Caco-2 (cell line): ENCODE measurements around the gene HABP2. TPM values are rescaled to one million over a fixed set of nuclear protein-coding genes. Genes with fewer than 3 reads are reported as not detected.

Experiments used
- BruUV-seq: library from RNA; stranded (reverse); fragments of 400-500 nt; replicated peaks from 2 replicates; lab custom pipeline; 2021; lab: Mats Ljungman, UMichigan
- CTCF ChIA-PET: fragments of 300-600 bp; sonication (Branson Sonifier 250); formaldehyde crosslinking; loops from one replicate; lab custom pipeline; 2022; ENCODE audit warnings: antibody characterized with exemption; lab: Charles Lee
- POLR2A ChIA-PET: fragments of 300-600 bp; sonication (Branson Sonifier 250); formaldehyde crosslinking; loops from one replicate; lab custom pipeline; 2022; ENCODE audit warnings: antibody characterized with exemption; lab: Charles Lee
- DNase-seq, 2 experiments: peaks; one replicate each; pipeline versions ENCODE4 v3.0.0 to v3.0.0-alpha.2; 2020 to 2022
- H3K27me3 ChIP-seq: replicated peaks from 2 replicates; pipeline ENCODE4 v1.6.0; 2011; ENCODE audit warnings: low read length; ENCODE audit not compliant: control insufficient read depth, insufficient read depth
- H3K36me3 ChIP-seq: 2 replicates; pipeline ENCODE4 v1.5.1; 2011; ENCODE audit warnings: low read length; ENCODE audit not compliant: control insufficient read depth, insufficient read depth
- H3K4me1 ChIP-seq: fragments of 250-450 bp; sonication (Bioruptor Pico); 2 replicates; pipeline ENCODE4 v1.5.1; 2020; ENCODE audit warnings: mild to moderate bottlenecking
- H3K4me3 ChIP-seq: 2 replicates; pipeline ENCODE4 v1.5.1; 2011; ENCODE audit warnings: low read depth, mild to moderate bottlenecking, control low read depth, low read length
- H3K9me3 ChIP-seq: fragments of 250-450 bp; sonication (Bioruptor Pico); 2 replicates; pipeline ENCODE4 v1.5.1; 2020; ENCODE audit warnings: mild to moderate bottlenecking, moderate library complexity
- H3K27ac Mint-ChIP-seq: one replicate; pipeline ENCODE4 v1.8.0; 2022; ENCODE audit warnings: mixed read lengths; ENCODE audit not compliant: unreplicated experiment
- H3K27me3 Mint-ChIP-seq: one replicate; pipeline ENCODE4 v1.8.0; 2022; ENCODE audit warnings: mixed read lengths; ENCODE audit not compliant: insufficient read depth, unreplicated experiment
- H3K36me3 Mint-ChIP-seq: one replicate; pipeline ENCODE4 v1.8.0; 2022; ENCODE audit warnings: mild to moderate bottlenecking, mixed read lengths; ENCODE audit not compliant: insufficient read depth, unreplicated experiment
- H3K4me1 Mint-ChIP-seq: one replicate; pipeline ENCODE4 v1.8.0; 2022; ENCODE audit warnings: low read depth, mixed read lengths; ENCODE audit not compliant: unreplicated experiment
- H3K4me3 Mint-ChIP-seq: one replicate; pipeline ENCODE4 v1.8.0; 2022; ENCODE audit warnings: mild to moderate bottlenecking, moderate library complexity, mixed read lengths; ENCODE audit not compliant: unreplicated experiment
- H3K9me3 Mint-ChIP-seq: one replicate; pipeline ENCODE4 v1.8.0; 2022; ENCODE audit warnings: mixed read lengths; ENCODE audit not compliant: unreplicated experiment
- intact Hi-C: fragments of 100-400 bp; cut with micrococcal nuclease; formaldehyde crosslinking; loops from one replicate; pipeline ENCODE4 v1.10.0; 2022; ENCODE audit not compliant: unreplicated experiment
- total RNA-seq: library from RNA; stranded (reverse); gene quantifications from 2 replicates; pipeline ENCODE4 v1.2.3, GENCODE V29; 2022
- TF ChIP-seq, protein P1 (sequence below), 2 experiments: fragments of 200-600 bp in 1 of 2; IDR thresholded peaks; 1 replicate in 1 of 2; 2 replicates in 1 of 2; pipeline versions ENCODE4 v1.5.1 to v1.8.0; 2011 to 2022; ENCODE audit warnings: antibody characterized with exemption in 1 of 2, control low read depth in 1 of 2, inconsistent platforms in 1 of 2, low read depth in 1 of 2, low read length in 1 of 2, mild to moderate bottlenecking in 1 of 2, moderate library complexity in 1 of 2; ENCODE audit not compliant: insufficient read depth in 1 of 2, severe bottlenecking in 1 of 2, unreplicated experiment in 1 of 2

The HABP2 gene
- total RNA-seq, 1 experiment from 2014 or later, result 21.0 TPM

DNA sequence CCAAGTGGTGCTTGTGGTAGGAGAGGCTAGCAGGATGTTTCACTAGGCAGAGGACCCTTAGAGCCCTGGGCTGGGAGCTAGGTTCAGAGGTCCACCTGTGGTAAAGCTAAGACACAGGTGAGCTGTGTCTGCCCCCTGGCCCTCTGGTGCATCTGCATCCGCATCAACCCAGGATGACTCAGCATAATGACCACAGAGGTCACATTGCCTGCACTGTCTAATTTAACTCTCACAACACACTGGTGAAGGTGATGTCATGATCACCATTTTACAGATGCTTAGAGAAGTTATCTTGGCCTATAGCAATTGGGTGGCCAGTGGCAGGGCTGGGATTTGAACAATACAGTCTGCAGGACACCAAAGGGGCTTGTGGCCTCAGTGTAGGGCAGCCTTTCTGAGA is 33.1 kb downstream of the HABP2 start:
- DNase-seq, result no peak
- no peaks in the 10 kb centered on the region for H3K9me3 ChIP-seq
- CTCF ChIA-PET, result no interaction called here

DNA sequence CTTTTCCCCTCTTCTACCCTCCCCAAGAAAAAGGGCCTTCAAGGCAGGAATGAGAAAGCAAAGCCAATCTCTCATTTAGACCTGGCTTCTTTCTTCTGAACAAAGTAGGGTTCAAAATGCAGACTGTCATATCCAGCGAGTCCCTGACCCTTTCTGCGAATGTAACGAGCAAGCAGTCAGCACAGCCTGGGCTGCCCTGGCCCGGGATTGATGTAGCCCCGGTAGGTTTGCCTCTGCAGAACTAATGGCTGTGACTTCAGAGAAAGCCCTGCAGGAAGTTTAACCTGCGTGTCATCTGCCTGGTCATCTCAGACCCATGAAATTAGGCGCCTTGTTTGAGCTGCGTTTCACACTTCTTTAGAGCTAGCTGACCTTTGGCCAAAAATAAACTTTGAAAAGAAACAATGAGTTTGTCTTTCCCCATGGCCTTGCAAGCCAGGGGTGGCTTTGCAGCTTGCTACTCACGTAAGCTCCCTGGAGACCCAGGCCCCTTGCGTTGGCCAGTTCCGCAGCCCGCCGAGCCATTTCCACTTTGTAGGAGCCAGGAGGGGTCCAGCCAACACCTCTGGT is 36.4 kb downstream of the HABP2 start:
- CTCF ChIA-PET, result no interaction called here
- Mint-ChIP-seq H3K9me3 (no peaks in the 10 kb centered on the region), H3K27me3 (no peaks in the 10 kb centered on the region), H3K36me3 (no peaks in the 10 kb centered on the region), H3K4me1 (peaks cover 7% of the 10 kb centered on the region), H3K27ac (no peak overlapping the region), H3K4me3 (no peak overlapping the region)
- peak in 1 of 2 experiments; percentile 20 for DNase-seq
- TSS peak; percentile 78 for BruUV-seq
- intact Hi-C loops, result no loop called here
- H3K36me3 ChIP-seq, result no peaks in the 10 kb centered on the region
- H3K4me1 ChIP-seq, result 0 out of 2 replicates have a peak, but pooled peaks cover 7% of the 10 kb centered on the region
- H3K4me3 ChIP-seq, result no peak overlapping the region
- no peaks in the 10 kb centered on the region for H3K9me3 ChIP-seq
- TF ChIP-seq, protein P1, sequence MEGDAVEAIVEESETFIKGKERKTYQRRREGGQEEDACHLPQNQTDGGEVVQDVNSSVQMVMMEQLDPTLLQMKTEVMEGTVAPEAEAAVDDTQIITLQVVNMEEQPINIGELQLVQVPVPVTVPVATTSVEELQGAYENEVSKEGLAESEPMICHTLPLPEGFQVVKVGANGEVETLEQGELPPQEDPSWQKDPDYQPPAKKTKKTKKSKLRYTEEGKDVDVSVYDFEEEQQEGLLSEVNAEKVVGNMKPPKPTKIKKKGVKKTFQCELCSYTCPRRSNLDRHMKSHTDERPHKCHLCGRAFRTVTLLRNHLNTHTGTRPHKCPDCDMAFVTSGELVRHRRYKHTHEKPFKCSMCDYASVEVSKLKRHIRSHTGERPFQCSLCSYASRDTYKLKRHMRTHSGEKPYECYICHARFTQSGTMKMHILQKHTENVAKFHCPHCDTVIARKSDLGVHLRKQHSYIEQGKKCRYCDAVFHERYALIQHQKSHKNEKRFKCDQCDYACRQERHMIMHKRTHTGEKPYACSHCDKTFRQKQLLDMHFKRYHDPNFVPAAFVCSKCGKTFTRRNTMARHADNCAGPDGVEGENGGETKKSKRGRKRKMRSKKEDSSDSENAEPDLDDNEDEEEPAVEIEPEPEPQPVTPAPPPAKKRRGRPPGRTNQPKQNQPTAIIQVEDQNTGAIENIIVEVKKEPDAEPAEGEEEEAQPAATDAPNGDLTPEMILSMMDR (IDR thresholded peaks at IDR 0.05; ENCODE audit: insufficient read depth in 1 of 2, low read depth in 1 of 2, low read length in 1 of 2, severe bottlenecking in 1 of 2, unreplicated experiment in 1 of 2), result no peak
- no peaks in the 10 kb centered on the region for H3K27me3 ChIP-seq
- POLR2A ChIA-PET, result no interaction called here

More for the DNA sequence above, 33.1 kb downstream of the HABP2 start:
- H3K4me3 Mint-ChIP-seq, result no peak overlapping the region
- no peak overlapping the region for H3K27ac Mint-ChIP-seq
- H3K4me1 ChIP-seq, result 0 out of 2 replicates have a peak, but pooled peaks cover 7% of the 10 kb centered on the region
- H3K9me3 Mint-ChIP-seq, result no peaks in the 10 kb centered on the region
- POLR2A ChIA-PET, result no interaction called here
- TF ChIP-seq, protein P1 (IDR thresholded peaks at IDR 0.05; ENCODE audit: insufficient read depth in 1 of 2, low read depth in 1 of 2, low read length in 1 of 2, severe bottlenecking in 1 of 2, unreplicated experiment in 1 of 2), result no peak
- intact Hi-C loops, result no loop called here
- no peaks in the 10 kb centered on the region for H3K27me3 ChIP-seq
- no peak overlapping the region for H3K4me3 ChIP-seq
- no TSS peak for BruUV-seq
- H3K36me3 Mint-ChIP-seq, result no peaks in the 10 kb centered on the region
- H3K27me3 Mint-ChIP-seq, result no peaks in the 10 kb centered on the region
- H3K36me3 ChIP-seq, result no peaks in the 10 kb centered on the region
- H3K4me1 Mint-ChIP-seq, result peaks cover 13% of the 10 kb centered on the region

DNA sequence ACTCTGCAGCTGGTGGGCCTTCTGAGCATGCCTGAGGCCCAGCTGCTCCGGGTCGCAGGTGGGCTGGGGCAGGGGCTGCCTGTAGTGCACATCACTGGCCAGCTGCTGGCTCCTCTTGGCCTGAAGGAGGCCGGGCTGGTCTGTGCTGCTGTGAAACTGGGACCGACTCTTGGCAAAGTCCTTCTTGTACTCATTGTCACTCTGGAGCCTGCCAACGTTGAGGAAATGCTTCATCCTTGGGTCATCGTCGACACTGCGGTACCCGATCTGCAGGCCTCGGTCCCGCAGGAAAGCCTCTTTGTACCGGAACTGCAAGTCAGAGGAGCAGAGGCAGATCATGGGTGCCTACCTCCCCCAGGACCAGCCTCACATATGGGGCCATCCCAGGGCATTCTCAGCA is 37.7 kb downstream of the HABP2 start:
- no TSS peak for BruUV-seq
- POLR2A ChIA-PET, result no interaction called here
- Histone ChIP-seq H3K36me3 (no peaks in the 10 kb centered on the region), H3K4me1 (0 out of 2 replicates have a peak, but pooled peaks cover 7% of the 10 kb centered on the region), H3K4me3 (no peak overlapping the region), H3K9me3 (no peaks in the 10 kb centered on the region), H3K27me3 (no peaks in the 10 kb centered on the region)
- no peaks in the 10 kb centered on the region for H3K27me3 Mint-ChIP-seq
- no peak overlapping the region for H3K4me3 Mint-ChIP-seq
- intact Hi-C loops, result no loop called here
- DNase-seq, result no peak
- CTCF ChIA-PET, result no interaction called here
- no peaks in the 10 kb centered on the region for H3K36me3 Mint-ChIP-seq
- TF ChIP-seq, protein P1 (IDR thresholded peaks at IDR 0.05; ENCODE audit: insufficient read depth in 1 of 2, low read depth in 1 of 2, low read length in 1 of 2, severe bottlenecking in 1 of 2, unreplicated experiment in 1 of 2), result no peak
- no peak overlapping the region for H3K27ac Mint-ChIP-seq
- H3K4me1 Mint-ChIP-seq, result peaks cover 7% of the 10 kb centered on the region
- no peaks in the 10 kb centered on the region for H3K9me3 Mint-ChIP-seq
